Neural cell (in vitro differentiated cells): ENCODE data around the gene NES. TPM values are rescaled to one million over a fixed set of nuclear protein-coding genes. Genes with fewer than 3 reads are reported as not detected.

ENCODE experiments used
- H2AFZ ChIP-seq: fragments of 200-600, 300-800 bp; sonication (generic), shearing (Covaris generic); 2 replicates; pipeline ENCODE4 v1.6.0; 2014; ENCODE audit warnings: low read depth, mild to moderate bottlenecking, antibody characterized with exemption, low read length, moderate library complexity
- H3F3A ChIP-seq: fragments of 200-600 bp; shearing (Covaris generic); 2 replicates; pipeline ENCODE4 v1.6.1; 2016; ENCODE audit warnings: mild to moderate bottlenecking, moderate library complexity, mixed read lengths, antibody characterized with exemption, low read length; ENCODE audit not compliant: insufficient read depth, poor library complexity, severe bottlenecking
- H3K27ac ChIP-seq: fragments of 200-600, 300-800 bp; sonication (generic), shearing (Covaris generic); 2 replicates; pipeline ENCODE4 v1.5.1; 2014; ENCODE audit warnings: mild to moderate bottlenecking, low read length, moderate library complexity
- H3K27me3 ChIP-seq: fragments of 300-800, 200-600 bp; sonication (generic), shearing (Covaris generic); 2 replicates; pipeline ENCODE4 v1.6.0; 2014; ENCODE audit warnings: mild to moderate bottlenecking, low read depth, low read length, moderate library complexity; ENCODE audit not compliant: insufficient read depth
- H3K36me3 ChIP-seq: fragments of 300-800, 200-600 bp; sonication (generic), shearing (Covaris generic); 2 replicates; pipeline ENCODE4 v1.5.1; 2014; ENCODE audit warnings: mild to moderate bottlenecking, antibody characterized with exemption, low read length, moderate library complexity; ENCODE audit not compliant: insufficient read depth
- H3K4me2 ChIP-seq: fragments of 300-800, 200-600 bp; sonication (generic), shearing (Covaris generic); 2 replicates; pipeline ENCODE4 v1.6.0; 2014; ENCODE audit warnings: mild to moderate bottlenecking, low read length
- H3K4me3 ChIP-seq: fragments of 300-800, 200-600 bp; sonication (generic), shearing (Covaris generic); 2 replicates; pipeline ENCODE4 v1.5.1; 2014; ENCODE audit warnings: mild to moderate bottlenecking, low read length, moderate library complexity
- H3K79me2 ChIP-seq: fragments of 200-600 bp; shearing (Covaris generic); replicated peaks from 2 replicates; pipeline ENCODE4 v1.6.0; 2014; ENCODE audit warnings: mild to moderate bottlenecking, low read length, moderate library complexity; ENCODE audit not compliant: insufficient read depth
- H3K9ac ChIP-seq: fragments of 300-800, 200-600 bp; sonication (generic), shearing (Covaris generic); 2 replicates; pipeline ENCODE4 v1.6.1; 2016; ENCODE audit warnings: mild to moderate bottlenecking, low read length, mixed read lengths
- H3K9me2 ChIP-seq: fragments of 200-600 bp; shearing (Covaris generic); 2 replicates; pipeline ENCODE4 v1.6.1; 2016; ENCODE audit warnings: mild to moderate bottlenecking, low read length, mixed read lengths; ENCODE audit not compliant: insufficient read depth
- H3K9me3 ChIP-seq: fragments of 200-600, 300-800 bp; sonication (generic), shearing (Covaris generic); 2 replicates; pipeline ENCODE4 v1.6.1; 2016; ENCODE audit warnings: mild to moderate bottlenecking, mixed run types, low read length, moderate library complexity, mixed read lengths
- H4K20me1 ChIP-seq: fragments of 200-600 bp; shearing (Covaris generic); 2 replicates; pipeline ENCODE4 v1.6.1; 2016; ENCODE audit warnings: mild to moderate bottlenecking, mixed run types; ENCODE audit not compliant: insufficient read depth
- CTCF ChIP-seq: fragments of 450-650 bp; IDR thresholded peaks from 2 replicates; pipeline ENCODE4 v1.5.1; 2014; ENCODE audit warnings: antibody characterized with exemption, mild to moderate bottlenecking, moderate library complexity; ENCODE audit not compliant: poor library complexity, severe bottlenecking
- EP300 ChIP-seq: fragments of 450-650 bp; conservative IDR thresholded peaks from 2 replicates; pipeline ENCODE4 v1.6.1; 2014; ENCODE audit warnings: antibody characterized with exemption, mild to moderate bottlenecking, moderate library complexity; ENCODE audit not compliant: poor library complexity, severe bottlenecking
- EZH2 ChIP-seq: fragments of 200-600, 300-800 bp; shearing (Covaris generic), sonication (generic); IDR thresholded peaks from 2 replicates; pipeline ENCODE4 v1.6.1; 2014; ENCODE audit warnings: antibody characterized with exemption, low read length, borderline replicate concordance, mild to moderate bottlenecking; ENCODE audit not compliant: insufficient read depth, poor library complexity, severe bottlenecking
- MXI1 ChIP-seq: fragments of 450-650 bp; conservative IDR thresholded peaks from 2 replicates; pipeline ENCODE4 v1.6.1; 2014; ENCODE audit warnings: antibody characterized with exemption, mild to moderate bottlenecking; ENCODE audit not compliant: poor library complexity, severe bottlenecking
- POLR2AphosphoS5 ChIP-seq: IDR thresholded peaks from 2 replicates; pipeline ENCODE4 v1.6.1; 2012
- RAD21 ChIP-seq: fragments of 450-650 bp; conservative IDR thresholded peaks from 2 replicates; pipeline ENCODE4 v1.6.1; 2014; ENCODE audit warnings: antibody characterized with exemption, mild to moderate bottlenecking, moderate library complexity
- REST ChIP-seq: IDR thresholded peaks from 2 replicates; pipeline ENCODE4 v1.6.1; 2012; ENCODE audit warnings: borderline replicate concordance
- SMC3 ChIP-seq: fragments of 450-650 bp; conservative IDR thresholded peaks from 2 replicates; pipeline ENCODE4 v1.6.1; 2014; ENCODE audit warnings: antibody characterized with exemption, mild to moderate bottlenecking, moderate library complexity; ENCODE audit not compliant: poor library complexity
- TAF1 ChIP-seq: IDR thresholded peaks from 2 replicates; pipeline ENCODE4 v1.6.1; 2012; ENCODE audit warnings: low read depth
- polyA plus RNA-seq: library from polyadenylated mRNA; depleted of rRNA; stranded (reverse); fragments of >200 nt; gene quantifications from 2 replicates; pipeline ENCODE4 v1.2.3, GENCODE V29; 2014

The NES gene
- polyA plus RNA-seq, 1 donor from 2014 or later, result 9.9 TPM

- no peaks in the 10 kb centered on the region for H3K9me3 ChIP-seq
- no peak overlapping the region for H3K4me3 ChIP-seq
- no peaks in the 10 kb centered on the region for H3K36me3 ChIP-seq
- no peak overlapping the region for H2AFZ ChIP-seq
- no peak overlapping the region for H3K4me2 ChIP-seq
- H3K79me2 ChIP-seq, result no peaks in the 10 kb centered on the region
- H3K27me3 ChIP-seq, result peaks cover 15% of the 10 kb centered on the region
- H3K9ac ChIP-seq, result no peak overlapping the region
- H3F3A ChIP-seq, result peaks cover 8% of the 10 kb centered on the region
- H3K27ac ChIP-seq, result no peak overlapping the region
- TF ChIP-seq MXI1, result no peak
- no peak for TF ChIP-seq RAD21
- no peak for TF ChIP-seq SMC3
- TF ChIP-seq CTCF, result no peak
- TF ChIP-seq EZH2, result no peak
- TF ChIP-seq REST, result no peak
- no peak for TF ChIP-seq POLR2AphosphoS5
- no peak for TF ChIP-seq TAF1
- no peak for TF ChIP-seq EP300
- H4K20me1 ChIP-seq, result no peaks in the 10 kb centered on the region
- H3K9me2 ChIP-seq, result no peaks in the 10 kb centered on the region
These were observed 27.0 kb upstream of the NES start for GRCh38 chr1:156704166-156704711.

GRCh38 chr1:156703741-156704140 is 26.5 kb upstream of the NES start:
- Histone ChIP-seq H3K9me2 (no peaks in the 10 kb centered on the region), H2AFZ (no peak overlapping the region), H3K9me3 (no peaks in the 10 kb centered on the region), H4K20me1 (no peaks in the 10 kb centered on the region), H3K79me2 (no peaks in the 10 kb centered on the region), H3K36me3 (no peaks in the 10 kb centered on the region), H3K9ac (no peak overlapping the region), H3K27ac (no peak overlapping the region), H3F3A (peaks cover 8% of the 10 kb centered on the region), H3K4me3 (no peak overlapping the region), H3K4me2 (no peak overlapping the region), H3K27me3 (peaks cover 15% of the 10 kb centered on the region)
- no peak for TF ChIP-seq SMC3
- TF ChIP-seq POLR2AphosphoS5, result no peak
- TF ChIP-seq RAD21, result no peak
- no peak for TF ChIP-seq REST
- TF ChIP-seq CTCF, result no peak
- no peak for TF ChIP-seq EP300
